T-helper 9 cell (primary cell): ENCODE data around the gene HOXA5.

ENCODE experiments used
- DNase-seq: peaks from one replicate; pipeline ENCODE4 v3.0.0-alpha.2; 2020

HOXA5 gene

GRCh38 chr7:27131390-27131819, 12.1 kb downstream of the HOXA5 start:
- DNase-seq, result no peak

GRCh38 chr7:27130540-27131389, 12.7 kb downstream of the HOXA5 start, which contains the start of gene HOXA4:
HOXA4 (minus strand) TSS chr7:27130757; CDS start chr7:27130733, 24 bp downstream.
- peak; percentile 51 for DNase-seq

GRCh38 chr7:27129729-27130539, 13.5 kb downstream of the HOXA5 start:
- no peak for DNase-seq

GRCh38 chr7:27128776-27129728, 14.4 kb downstream of the HOXA5 start:
- no peak for DNase-seq

GRCh38 chr7:27128034-27128433, 15.4 kb downstream of the HOXA5 start:
- no peak for DNase-seq

- no peak for DNase-seq
Observed at GRCh38 chr7:27126596-27127327, 16.7 kb downstream of the HOXA5 start.

- DNase-seq, result no peak
Observed at GRCh38 chr7:27125986-27126394, 17.5 kb downstream of the HOXA5 start.

GRCh38 chr7:27124902-27125689, 18.4 kb downstream of the HOXA5 start:
- DNase-seq, result no peak

- no peak for DNase-seq
Observed at GRCh38 chr7:27124096-27124901, 19.2 kb downstream of the HOXA5 start.

- DNase-seq, result no peak
Observed at GRCh38 chr7:27123477-27124053, 19.9 kb downstream of the HOXA5 start.

GRCh38 chr7:27123007-27123476, 20.4 kb downstream of the HOXA5 start:
- no peak for DNase-seq

GRCh38 chr7:27122077-27122910, 21.2 kb downstream of the HOXA5 start:
- DNase-seq, result no peak

- DNase-seq, result no peak
Observed at GRCh38 chr7:27121684-27122076, 21.8 kb downstream of the HOXA5 start.

- no peak for DNase-seq
Observed at GRCh38 chr7:27119412-27119911, 24.0 kb downstream of the HOXA5 start.

- DNase-seq, result no peak
Observed at GRCh38 chr7:27118580-27118979, 24.9 kb downstream of the HOXA5 start.

GRCh38 chr7:27117887-27118491, 25.5 kb downstream of the HOXA5 start:
- no peak for DNase-seq

GRCh38 chr7:27116962-27117886, 26.3 kb downstream of the HOXA5 start:
- no peak for DNase-seq
